HG02970 (cell line): ENCODE data around the gene KLF4.

ENCODE experiments used
- ATAC-seq: cut with Tn5 transposase; IDR thresholded peaks from one replicate; pipeline ENCODE4 v1.9.1; 2021; ENCODE audit warnings: mild to moderate bottlenecking, moderate library complexity, moderate number of reproducible peaks; ENCODE audit not compliant: unreplicated experiment, low FRiP score

KLF4 gene

GRCh38 chr9:107488375-107489143 is 1.0 kb downstream of the KLF4 start:
- ATAC-seq: no peak

GRCh38 chr9:107487521-107488374 is 1.8 kb downstream of the KLF4 start:
- no peak for ATAC-seq

- ATAC-seq: no peak
Measured at GRCh38 chr9:107486674-107487520, 2.7 kb downstream of the KLF4 start.

GRCh38 chr9:107485458-107486043 is 4.0 kb downstream of the KLF4 start:
- no peak for ATAC-seq

- ATAC-seq: no peak
Measured at GRCh38 chr9:107484117-107484723, 5.3 kb downstream of the KLF4 start.

DNA sequence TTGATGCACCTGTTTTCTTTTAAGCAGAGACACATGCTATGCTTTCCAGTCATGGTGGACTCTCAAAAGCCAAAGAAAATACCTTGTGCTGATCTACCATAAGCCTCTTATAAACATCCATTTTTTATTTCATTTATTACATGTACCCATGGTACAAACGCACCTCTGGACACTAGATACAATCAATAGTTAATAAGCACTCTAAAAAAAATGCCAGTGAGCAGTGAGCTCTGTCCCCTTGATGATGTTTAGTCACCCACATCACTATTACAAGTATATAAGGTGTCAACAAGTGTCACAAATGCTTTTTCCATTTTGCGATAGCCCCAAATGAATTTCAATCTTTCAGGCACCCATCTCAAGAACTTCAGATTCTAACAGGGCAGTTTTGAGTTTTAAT is 5.9 kb downstream of the KLF4 start:
- no peak for ATAC-seq

DNA sequence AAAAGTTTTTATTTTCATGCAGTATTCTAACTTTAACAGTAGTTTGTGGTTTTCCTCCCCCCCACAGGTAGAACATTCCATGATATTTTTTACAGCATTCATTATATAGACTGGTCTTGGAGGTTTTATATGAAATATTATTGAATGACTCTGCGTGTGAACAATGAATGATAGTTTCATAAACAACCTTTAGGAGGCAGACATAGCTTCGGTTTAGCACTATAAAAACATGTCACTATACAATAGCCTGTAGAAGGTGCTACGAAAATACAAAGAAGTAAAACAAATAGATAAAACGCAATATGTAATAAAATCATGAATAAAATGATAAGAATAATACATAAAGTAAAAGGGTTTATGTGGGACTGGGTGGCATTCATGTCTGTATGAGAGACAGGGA is 8.5 kb downstream of the KLF4 start:
- ATAC-seq: no peak

DNA sequence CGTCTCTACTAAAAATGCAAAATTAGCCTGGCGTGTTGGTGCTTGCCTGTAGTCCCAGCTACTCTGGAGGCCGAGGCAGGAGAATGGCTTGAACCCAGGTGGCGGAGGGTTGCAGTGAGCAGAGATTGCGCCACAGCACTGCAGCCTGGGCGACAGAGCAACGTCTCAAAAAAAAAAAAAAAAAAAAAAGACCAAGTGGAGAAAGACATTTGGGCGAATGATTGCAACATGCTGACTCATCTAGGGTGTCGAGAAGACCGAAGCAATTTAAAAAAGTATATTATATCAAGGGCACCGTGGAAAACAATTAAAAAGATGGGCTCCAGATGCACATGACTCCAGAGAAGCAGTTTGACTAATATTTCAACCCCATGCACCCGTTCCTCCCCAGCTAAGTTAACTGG is 9.2 kb downstream of the KLF4 start:
- ATAC-seq: no peak

DNA sequence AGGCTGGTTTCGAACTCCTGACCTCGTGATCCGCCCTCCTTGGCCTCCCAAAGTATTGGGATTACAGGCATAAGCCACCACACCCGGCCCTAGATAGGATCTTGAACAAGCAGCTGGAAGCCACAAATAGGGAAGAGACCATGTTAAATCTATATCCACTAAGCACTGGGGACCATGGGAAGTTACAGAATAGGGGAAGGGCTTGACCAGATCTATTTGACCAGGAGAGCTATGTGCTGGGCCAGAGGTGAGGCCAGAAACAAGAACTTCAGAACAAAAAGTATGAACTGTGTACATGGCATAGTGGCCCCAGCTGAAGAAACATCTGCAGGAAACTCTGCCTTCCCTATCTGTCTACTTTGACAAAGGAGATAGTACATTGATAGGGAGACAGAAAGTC is 10.8 kb downstream of the KLF4 start:
- ATAC-seq: no peak

DNA sequence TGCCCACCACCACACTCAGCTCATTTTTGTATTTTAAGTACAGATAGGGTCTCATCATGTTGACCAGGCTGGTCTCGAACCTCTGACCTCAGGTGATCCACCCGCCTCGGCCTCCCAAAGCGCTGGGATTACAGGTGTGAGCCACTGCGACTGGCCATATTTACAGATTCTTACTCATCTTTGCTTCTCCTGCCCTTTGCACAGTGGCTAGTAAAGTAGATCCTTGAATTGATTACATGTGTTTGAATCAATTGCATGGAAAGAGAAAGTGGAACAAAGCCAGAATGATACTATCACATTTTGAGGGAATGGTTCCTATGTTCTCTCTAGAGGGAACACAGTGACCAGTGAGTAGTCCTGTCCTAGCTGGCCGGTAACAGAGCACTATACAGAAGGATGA is 15.4 kb downstream of the KLF4 start:
- no peak for ATAC-seq

DNA sequence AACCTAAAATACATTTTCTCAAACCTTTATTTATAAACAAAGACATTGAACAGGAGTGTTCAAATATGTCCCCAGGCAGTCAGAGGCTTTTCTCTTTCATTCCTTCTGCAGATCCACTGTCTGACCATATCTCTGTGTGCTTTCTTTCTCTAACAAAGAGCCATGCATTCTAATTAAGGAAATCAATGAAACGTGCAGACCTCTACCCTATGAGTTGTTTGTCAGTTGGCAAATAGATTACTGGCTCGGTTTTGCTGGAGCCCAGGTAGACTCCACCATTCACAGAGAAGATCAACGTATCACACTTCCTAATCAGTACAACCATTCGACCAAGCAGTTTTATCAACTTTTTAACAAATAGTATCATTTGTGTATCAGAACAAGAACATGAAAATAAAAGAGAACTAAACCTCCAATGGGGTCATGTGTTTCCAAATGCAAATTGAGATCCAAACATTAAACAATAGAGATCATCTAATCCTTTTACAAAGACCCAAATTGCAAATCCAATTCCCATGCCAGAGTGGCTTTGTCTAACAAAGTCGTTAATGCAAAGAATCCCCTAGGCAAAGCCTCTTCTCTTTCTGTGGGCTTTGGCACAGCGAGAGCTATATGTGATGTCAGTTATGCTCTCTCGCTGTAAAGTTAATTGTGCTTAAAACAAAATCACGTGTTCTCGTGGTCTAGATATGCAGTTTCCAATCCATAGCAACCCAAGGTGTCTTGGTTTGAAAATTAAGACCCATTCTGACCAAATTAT is 16.8 kb downstream of the KLF4 start:
- ATAC-seq: no peak

DNA sequence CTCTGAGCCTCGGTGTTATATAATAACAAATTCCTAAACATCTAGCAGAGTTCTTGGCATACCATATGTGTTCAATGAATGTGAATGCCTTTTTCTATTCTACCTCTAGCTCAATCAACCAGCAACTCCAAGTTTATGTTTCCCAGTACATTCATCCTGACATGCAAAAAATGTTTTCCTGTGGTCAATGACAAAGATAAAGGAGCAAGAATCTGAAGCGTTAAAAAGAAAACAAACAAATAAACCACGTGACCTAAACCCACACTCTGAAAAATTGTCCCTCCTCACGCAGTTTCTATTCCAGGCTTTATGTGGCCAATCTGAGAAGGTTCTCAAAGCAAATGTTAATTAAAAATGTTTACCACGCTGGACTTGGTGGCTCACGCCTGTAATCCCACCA is 18.0 kb downstream of the KLF4 start:
- no peak for ATAC-seq

DNA sequence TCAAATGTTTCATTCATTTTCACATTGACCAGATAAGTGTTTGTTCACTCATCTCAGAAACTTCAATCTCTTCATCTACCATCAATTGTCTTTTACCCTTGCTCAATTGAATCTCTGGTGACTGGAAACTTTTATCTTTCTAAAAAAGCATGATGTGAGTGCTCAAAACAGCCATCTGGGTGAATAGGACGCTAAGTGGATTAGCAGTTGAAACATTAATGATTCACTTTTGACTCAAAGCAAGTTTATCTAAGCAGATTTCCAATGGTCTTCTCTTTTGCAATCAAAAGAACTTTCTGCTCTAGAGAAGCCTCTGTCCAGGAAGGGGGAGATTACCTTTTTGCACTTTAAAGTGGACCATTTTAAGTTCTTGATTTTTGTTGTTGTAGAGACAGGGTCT is 22.2 kb downstream of the KLF4 start:
- no peak for ATAC-seq

DNA sequence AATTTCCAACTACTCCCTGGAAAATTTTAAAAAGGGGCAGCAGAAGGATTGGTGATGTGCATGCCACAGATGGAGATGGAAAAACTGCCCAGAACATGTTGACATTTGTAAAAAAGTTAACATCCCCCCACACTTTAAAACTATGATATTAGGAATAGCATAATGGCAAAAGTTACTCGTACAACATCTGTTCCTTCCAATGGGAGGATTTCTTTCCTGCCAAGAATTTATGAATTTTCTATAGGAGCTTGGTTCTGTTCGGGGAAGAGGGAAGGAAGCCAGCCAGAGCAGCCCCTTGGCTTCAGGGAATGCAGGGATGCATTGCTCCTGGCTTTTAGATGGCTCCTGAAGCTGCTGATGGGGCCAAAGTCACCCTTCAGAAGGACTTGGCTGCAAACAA is 22.7 kb downstream of the KLF4 start:
- no peak for ATAC-seq

- ATAC-seq: peak; percentile 61
Measured at GRCh38 chr9:107465467-107466451, 23.8 kb downstream of the KLF4 start.

DNA sequence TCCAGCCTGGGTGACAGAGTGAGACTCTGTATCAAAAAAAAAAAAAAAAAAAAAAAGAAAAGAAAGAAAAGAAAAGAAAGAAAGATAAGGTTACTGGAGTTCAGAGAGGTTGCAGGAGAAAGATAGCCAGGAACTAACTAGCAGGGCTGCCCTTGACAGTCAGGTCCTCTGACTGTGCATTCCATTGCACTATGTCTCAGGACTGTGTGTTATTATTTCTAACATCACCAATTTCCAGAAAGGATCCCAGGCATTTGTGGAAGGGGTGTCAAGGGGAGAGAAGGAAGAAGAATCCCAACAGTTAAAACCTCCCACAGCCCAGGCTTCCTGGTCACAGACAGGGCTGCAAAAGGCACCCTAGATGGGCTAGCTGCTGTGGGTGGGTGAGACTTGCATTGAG is 25.1 kb downstream of the KLF4 start:
- ATAC-seq: no peak

GRCh38 chr9:107462691-107463090 is 26.9 kb downstream of the KLF4 start:
- ATAC-seq: no peak
